Stimulated activated CD4-positive, alpha-beta T cell treated with anti-CD3 and anti-CD28 coated beads, Interleukin-2, amount 100 ng/mL, for 24 hours (primary cell): Measurements from ENCODE around the gene SLC12A8.

Experiments
- DNase-seq, 2 donors: peaks; one replicate each; pipeline ENCODE4 v3.0.0-alpha.2; 2020

SLC12A8 gene

DNA sequence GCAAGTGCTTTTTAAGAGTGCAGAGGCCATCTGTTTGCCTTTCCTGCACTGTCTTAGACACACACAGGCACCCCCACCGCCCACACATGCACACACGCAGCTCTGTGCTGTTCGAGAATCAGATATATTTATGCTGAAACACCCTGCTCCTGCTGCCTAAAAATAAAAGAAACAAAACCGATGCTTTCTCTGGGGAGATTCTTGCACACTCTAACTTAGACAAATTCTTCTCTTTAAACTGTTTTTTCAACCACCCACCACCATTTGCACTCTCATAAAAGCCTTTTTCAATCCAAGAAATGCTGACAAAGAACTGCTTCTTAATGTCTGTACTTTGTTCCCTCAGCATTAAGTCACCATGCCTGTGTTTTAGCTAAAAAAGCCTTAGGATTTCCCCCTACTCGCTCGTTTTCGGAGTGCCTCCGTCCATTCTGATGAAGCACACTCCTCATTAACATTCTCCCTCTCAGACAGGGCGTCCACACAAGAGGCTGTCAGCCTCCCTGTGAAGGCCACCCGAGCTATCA is 26.2 kb downstream of the SLC12A8 start:
- peak in 1 of 2 donors; percentile 18 for DNase-seq

DNA sequence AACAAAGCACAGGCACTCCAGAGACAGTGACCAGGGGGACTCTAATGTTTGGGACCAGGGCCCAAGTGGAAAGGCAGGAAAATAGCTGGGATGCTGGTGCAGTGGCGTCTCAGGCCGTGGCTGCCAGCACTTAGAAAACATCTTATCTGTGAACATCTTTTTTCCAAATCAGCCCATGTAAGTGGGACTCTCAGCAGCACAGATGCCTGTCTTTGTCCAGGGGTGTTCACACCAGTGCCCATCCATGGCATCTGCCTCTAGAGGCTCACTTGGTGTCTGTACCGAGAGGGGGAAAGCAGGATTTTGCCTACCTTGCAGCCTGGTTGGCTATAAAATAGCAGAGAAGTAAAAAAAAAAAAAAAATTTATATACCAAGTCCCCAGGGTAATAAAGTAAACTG is 26.7 kb downstream of the SLC12A8 start:
- no peak for DNase-seq

DNA sequence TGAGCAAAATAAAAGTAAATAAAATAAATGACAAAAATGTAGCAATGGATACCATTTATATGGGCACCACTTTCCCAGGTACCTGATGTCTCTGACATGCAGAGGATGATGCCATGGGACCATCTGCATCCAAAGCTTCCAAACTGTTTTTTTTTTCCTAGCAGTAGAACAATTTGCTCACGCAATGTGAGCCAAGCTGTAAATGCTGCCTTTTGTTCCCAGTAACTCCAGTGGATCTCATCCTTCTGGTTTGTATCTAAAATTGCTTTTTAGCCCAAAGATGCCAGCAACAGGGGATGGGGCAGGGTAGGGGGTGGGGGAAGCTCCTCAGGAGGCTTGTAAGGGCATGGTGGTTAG is 32.7 kb downstream of the SLC12A8 start:
- DNase-seq: no peak

DNA sequence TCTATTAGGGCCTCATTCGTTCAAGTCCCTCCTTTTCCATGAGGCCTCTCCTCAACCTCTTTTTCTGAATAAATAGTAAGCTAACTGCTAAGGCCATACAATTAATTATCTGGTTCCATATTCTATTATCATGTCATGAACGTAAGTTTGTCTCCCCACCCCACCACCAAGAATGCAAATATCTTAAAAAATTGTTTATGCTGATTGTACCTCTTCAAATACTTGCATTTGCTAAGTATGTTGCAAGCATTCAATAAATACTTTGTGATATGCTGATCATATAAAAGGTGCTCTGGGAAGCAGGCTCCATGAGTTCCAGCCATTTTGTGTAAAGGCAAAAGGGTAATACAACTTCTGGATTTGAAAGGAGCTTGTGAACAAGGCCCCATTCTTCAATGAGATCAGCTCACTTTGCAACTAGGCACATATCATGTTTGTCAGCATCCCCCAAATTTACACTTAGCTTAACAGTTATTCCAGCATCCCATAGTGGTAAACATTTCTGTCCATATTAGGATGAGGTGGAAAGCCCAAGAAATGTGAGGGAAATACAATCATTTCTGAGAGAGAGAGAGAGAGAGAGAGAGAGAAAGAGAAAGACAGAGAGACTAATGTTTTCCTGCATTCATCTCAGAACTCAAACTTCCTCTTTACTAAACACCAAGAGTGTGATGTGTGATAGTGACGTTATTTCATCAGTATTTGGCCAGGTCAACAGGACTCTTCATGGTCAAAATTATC is 33.2 kb downstream of the SLC12A8 start:
- DNase-seq: no peak

DNA sequence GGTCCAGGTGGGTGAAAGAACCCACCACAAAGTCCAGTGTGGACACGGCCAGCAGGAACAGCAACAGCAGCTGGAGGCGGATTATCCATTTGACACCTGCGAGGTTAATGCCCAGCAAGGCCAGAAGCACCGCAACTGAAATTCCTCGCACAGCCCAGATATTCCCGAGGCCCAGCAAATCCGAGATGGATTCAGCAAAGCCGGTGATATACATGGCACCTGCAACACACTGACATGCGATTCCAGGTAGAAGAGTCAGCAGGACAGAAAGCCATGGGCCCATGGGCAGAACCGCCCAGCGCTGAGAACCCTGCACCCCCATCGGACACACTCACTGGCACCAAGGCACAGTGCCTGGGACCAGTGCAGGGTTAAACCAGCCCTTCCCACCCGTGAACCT is 34.8 kb downstream of the SLC12A8 start:
- no peak for DNase-seq

DNA sequence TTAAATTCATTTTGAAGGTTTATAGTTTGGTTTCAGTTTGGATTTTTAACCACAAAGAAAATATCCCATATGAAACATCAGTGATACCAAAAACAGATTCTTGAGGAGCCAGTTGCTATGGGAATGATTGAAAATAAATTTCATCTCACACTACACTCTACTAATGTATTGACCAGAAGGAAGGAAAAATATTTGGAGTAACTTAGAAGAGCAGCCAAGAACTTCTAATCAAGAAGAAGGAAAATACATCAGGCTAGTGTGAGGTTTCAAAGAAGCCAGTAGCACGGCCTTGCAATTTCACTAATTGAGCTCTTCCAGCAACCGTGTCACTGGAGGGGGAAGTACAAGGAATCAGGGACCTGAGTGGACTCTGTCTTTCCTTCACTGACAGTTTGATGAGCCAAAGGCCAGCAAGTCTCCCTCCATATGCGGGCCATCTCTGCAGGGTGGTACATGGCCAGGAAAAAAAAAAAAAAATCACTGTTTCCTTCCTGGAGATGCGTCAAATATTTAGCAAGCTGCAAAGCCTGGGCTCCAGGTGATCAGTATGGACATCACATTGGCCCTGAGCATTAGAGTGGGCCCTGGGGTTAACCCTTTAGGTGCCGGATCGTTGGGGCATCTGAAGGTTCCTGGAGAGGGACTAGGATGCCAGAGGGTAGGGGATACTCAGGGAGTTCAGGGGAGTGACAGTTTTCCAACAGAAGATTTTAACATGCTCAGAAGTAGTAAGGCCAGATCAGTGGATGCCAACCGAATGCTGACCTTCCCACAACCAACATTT is 37.1 kb downstream of the SLC12A8 start:
- no peak for DNase-seq

DNA sequence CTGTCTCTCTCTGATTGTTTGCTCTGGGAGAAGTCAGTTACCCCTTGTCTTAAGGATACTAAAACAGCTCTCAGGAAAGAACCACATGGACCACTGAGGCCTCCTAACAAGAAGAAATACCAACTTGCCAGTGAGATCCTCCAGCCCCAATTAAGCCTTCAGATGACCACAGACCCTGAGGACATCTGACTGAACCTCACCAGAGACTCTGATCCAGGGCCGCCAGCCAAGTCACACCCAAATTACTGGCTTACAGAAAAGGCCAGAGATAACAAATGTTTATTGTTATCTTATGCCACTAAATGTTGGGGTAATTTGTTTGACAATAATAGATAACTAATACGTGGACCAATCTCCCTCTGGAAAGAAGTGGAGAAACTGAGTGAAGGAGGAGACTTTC is 40.2 kb downstream of the SLC12A8 start:
- DNase-seq: no peak

DNA sequence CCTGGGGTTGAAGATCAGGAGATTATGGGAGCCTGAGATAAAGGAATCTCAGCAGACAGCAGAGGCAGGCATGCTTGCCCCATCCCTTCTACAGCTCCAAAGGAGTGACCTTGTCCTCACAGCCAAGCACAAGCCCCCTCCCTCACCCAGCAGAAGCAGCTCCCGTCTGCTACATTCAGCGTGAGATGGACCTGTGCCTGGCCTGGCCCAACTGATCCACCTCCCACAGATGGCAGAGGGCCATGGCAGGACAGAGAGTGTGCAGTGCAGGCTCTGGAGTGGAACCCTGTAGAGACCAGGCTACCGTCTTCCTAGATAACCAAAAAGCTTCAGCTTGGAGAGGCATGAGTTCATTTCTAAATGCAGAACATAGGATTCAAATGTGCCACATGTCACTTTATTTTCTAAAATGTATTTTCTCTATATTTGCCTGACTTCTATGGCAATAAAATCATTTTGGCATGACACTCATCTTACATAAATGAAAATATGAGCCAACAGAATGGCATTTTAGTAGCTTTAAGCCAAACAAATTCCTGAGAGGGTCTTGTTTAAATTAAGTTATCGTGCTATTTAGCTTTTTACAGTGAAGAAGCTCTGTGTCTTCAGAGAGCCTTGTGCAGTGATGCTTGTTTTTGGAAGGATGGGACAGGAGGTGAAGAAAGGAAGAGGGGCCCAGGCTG is 43.7 kb downstream of the SLC12A8 start:
- no peak for DNase-seq

DNA sequence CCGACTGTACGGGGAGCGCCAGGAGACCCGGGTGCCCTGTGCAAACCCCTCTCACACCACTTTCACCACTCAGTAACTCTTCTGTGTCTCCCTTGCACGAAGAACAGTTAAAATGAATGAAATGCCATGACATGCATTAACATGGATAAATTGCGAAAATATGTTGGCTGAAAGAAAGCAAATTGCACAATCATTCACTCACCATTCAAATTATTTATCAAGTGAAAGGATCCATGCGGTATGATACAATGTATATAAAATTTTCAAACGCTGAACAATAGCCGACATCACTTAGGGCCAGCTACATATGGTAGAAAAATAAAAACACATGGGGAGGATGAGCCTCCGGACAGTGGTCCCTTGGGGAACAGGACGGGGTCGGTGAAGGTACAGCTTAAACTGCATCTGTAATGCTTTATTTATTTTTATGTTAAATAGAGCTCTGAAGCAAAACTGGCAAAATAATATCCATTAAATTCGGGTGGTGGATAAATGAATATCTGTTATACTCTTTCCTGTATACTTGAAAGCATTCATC is 45.9 kb downstream of the SLC12A8 start:
- DNase-seq: no peak

DNA sequence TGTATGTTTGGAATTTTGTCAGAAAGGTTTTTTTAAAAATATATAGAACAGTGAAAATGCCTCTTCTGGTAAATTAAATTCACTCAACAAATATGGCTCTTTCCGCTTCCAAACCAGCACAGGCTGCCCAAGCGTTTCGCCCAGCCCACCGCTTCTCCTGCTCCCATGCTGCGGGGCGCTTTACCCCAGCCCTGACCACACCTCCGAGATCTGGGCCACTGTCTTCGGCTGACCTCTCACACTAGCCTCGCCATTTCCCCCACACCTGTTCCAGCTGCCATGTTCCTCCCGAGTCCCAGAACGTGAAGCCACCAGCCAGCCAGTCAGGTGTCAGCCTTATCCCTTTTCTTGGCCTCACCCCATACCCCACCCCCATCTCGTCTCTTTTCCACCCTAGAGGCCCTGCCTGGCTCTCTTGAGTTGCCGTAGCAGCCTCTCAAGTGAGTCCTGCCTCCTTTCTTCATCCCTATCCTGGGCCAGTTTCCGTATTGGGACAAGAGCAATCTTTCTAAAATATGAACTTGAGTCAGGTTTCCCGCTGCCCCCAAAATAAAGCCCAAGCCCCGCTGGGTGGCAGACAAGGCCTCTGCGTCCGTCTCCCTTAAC is 46.5 kb downstream of the SLC12A8 start:
- no peak for DNase-seq

DNA sequence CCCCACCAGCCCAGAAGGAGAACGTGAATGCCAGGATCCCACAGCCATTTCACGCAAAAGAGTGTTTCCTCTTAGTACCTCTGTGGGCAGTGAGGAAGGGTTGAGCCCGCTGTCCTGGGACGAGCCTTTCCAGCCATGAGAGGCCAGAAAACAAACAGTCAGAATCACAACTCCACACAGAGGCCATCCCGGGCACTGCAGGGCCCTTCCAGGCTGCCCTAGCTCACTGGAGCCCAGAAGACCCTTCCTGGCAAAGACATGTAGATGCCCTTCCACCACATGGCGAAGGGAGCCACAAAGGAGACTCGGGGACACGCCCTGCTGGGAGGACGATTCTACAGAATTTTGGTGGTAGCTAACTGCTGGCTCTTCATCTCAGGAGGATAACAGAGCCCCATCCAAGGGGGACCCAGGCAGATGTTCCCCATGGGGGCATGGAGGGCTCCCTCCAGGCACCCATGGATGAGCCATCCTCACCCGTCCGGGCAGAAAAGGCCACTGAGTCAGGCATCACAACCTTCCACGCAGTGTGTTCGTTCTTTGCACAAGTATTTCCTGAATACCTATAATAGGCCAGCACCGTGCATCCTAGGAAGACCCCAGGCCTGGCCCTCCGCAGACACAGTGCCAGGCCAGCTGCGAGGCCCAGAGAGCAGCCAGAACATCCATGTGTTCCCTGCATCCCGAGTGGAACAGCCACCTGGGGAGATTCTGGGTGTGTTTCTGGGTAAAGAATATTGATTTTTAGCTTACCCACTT is 47.2 kb downstream of the SLC12A8 start:
- no peak for DNase-seq

DNA sequence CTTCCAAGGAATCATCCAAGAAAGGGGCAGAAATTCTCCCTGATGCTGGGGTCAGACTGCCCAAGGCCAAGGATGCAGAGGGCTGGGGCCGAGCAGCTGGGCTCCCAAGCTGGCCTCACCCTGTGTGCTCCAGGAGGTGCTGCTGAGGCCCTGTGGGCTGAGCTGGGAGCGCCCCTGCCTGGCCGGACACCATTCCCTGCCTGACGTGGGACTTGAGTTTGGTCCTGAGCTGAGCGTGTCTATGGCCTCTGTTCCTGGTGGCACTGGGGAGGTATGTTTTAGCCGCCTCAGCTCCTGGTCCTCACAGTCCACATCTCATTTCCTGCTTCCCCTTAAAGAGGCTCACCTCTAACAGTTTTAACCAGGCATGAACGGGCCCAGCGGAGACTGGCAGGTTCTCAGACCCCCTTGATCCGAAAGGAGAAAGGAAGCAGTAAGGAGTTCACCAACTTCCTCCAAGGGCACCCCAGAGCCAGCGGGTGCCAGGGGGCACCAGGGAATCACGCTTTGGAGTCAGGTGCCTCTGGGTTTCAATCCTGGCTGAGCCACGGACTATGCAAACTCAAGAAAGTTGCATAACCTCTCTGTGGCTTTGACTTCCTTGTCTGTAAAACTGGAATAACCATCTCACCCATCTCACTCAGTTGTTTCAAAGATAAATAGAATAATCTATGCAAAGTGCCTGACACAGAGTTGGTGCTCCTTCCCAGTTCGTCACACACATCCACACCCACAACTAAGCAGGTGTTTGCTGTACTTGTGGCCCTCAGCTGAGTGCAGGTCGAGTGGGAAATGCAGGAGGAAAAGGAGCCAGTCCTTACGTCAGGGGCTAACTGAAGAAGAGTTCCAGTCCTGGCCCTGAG is 48.6 kb downstream of the SLC12A8 start:
- DNase-seq: no peak

DNA sequence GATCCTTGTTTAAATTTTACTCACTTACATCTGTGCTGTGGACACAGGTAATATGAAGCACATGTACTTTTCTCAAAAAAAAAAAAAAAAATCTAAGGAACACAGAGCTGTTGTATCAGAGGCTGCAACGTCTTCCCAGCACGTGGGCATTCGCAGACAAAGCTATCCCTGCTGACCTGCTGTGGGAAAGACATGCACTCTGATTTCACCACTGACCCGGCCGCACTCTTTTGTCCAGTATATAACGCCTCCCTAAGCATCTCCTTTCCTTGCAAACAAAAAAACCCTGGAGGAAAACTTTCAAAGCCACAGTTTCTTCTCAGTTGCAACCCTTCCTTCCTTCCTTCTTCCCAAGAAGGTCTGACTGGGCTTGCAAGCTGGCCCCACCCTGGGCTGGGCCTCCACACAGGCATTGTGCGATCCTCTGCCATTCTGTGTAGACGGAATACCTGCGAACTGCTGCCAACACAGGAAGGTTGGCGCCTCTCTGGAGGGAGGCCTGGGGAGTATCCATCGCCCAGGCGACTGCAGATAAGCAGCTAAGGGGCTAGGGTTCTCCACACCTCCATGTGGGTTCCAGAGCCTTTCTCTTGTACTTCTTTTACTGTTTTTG is 50.8 kb downstream of the SLC12A8 start:
- DNase-seq: no peak

DNA sequence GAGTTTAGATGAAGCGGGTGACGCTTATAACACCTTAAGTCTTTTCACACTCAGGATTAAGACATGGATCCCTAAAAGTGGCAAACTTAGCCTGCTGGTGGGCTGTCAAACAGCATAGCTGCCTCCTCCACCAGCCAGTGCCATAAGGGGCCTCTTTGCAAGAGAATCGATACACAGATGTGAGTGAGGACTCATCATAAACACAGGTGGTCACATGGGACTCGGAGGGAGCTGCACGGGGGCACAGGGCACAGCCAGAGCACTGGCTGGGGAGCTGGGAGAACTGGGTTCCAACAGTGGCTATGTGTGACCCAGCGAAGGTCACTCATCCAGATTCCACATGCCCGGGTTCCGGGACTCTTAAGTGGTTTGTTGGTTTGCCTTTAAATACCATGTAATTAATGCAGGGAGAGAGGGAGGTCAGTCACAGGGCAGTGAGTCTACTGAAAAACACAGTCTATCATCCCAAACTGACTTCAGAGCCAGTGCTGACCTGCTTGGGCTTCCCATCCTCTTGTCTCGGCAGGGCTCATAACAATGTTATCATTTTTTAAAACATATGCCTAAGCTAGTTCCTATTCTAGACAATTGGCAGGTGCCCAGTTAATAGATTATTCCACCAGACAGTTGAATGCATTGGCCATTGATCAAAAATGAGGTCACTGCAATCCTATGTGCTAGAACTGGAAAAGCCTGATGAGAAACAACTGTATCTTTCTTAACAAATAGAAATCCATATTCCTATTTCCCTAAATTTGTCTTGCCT is 51.8 kb downstream of the SLC12A8 start:
- DNase-seq: no peak

DNA sequence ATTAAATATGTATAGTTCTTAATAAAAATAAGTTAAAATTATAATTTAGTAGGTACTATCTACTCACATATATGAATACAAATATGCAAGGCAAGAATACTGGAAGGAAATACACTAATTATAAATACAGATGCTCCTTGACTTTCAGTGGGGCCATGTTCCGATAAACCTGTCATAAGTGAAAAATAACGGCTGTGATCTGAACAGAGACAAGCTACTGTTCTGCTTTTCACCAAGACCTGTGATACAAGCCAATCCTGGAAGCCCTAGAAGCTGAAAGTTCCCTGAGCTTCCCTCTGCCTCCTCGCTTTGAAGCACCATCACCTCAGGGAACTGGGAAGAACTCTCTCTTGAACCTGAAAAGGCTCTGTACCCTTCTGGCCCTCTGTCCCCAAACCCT is 55.4 kb downstream of the SLC12A8 start:
- DNase-seq: no peak

DNA sequence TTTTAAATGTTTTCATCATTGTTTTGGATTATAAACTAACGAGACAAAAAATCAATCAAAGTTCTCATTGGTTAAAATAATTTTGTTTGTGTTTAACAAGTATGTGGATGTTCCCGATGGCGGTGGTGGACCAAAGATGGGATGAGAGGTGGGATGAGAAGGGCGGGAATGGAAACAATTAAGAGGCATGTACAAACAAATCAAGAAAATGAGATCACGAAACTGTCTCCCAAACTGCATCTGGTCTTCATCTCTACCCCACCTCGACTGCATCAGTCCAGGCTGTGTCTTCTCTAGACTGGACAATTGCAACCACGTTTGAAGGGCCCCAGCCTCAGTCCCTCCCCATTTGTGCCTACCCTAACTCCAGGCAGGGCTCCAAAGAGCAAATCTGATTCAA is 56.1 kb downstream of the SLC12A8 start:
- DNase-seq: no peak

DNA sequence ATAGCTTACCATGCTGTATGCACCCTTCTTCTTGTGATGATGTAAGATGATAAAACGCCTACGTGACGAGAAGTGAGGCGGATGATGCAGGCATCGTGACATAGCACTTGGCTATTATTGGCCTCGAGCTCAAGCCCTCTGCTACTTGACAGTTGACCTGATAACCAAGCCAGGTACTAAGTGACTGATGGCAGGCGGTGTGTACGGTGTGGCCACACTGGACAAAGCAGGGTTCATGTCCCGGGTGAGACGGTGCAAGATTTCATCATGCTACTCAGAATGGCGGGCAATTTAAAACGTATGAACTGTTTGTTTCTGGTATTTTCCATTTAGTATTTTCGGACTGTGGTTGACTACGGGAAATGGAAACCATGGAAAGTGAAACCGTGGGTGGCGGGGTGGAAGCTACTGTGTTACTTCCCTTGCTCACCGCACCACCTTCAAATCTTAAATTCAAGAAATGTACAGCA is 57.7 kb downstream of the SLC12A8 start:
- peak in 1 of 2 donors; percentile 42 for DNase-seq

DNA sequence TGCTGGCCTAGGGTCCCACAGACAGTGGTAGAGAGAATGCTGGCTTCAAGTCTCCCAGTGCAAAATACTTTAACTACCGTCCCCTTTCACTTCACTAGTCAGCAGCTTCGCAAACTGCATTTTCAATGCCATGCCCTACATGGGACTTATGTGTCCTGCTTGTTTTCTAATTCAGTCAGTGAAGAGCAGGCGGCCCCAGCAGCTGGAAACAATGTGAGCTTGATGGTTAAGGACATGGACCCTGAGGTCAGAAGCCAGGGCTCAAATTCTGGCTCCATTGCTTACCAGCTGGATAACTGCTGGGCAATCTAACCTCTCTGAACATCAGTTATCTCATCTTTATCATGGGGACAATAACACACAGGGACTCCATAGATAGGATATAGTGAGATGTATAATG is 58.4 kb downstream of the SLC12A8 start:
- DNase-seq: no peak

DNA sequence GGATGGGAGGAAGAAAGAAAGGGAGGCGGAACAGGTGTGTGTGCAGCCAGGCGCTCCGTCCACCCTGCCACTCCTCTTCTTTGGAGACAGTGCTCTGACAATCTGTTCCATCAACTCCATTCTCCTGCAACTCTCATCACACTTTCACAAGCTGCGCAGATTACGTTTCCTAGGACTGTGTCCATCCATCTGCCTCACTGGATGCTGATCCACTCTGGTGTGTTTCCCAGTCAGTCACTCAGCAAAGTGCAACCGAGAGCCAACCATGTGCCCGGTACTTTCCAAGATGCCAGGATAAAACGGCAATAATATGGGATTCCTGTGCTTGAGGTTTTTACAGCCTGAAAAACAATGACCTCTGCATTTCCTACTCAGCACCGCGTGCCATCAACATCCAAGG is 59.6 kb downstream of the SLC12A8 start:
- no peak for DNase-seq

DNA sequence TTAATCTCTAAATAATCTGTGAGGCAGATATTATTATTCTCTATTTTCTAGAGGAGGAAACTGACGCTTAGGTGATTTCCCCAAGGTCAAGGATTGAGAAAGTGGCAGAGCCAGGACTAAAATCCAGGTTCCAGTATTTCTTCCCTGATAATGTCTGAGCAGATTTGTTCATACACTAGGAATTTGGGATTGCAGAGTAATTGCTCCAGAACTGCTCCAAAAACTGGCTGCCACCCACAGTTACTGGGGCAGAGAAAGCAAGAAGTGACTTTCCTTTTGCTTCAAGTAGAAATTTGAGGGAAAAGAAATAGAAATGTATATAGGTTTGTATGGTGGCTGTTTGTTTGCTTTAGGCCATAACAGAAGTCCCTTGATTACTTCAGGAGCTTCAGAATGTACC is 60.6 kb downstream of the SLC12A8 start:
- DNase-seq: no peak
